Activated naive CD8-positive, alpha-beta T cell treated with anti-CD3 and anti-CD28 coated beads, Interleukin-2, amount 50 U/mL, for 24 hours (primary cell): ENCODE measurements around the gene HTT.
A peak's percentile ranks its signal among the peaks of the same experiment; 100 is the strongest.

Experiments
- ATAC-seq: fragments of 150-1000 bp; cut with Tn5 transposase; one replicate; pipeline ENCODE4 v1.10.0; 2021
- DNase-seq: peaks from one replicate; pipeline ENCODE4 v3.0.0; 2021
- H3K27ac Mint-ChIP-seq: one replicate; pipeline ENCODE4 v1.8.0; 2021; ENCODE audit warnings: mild to moderate bottlenecking, mixed read lengths
- H3K27me3 Mint-ChIP-seq: one replicate; pipeline ENCODE4 v1.8.0; 2021; ENCODE audit warnings: mixed read lengths
- H3K36me3 Mint-ChIP-seq: one replicate; pipeline ENCODE4 v1.8.0; 2021; ENCODE audit warnings: low read depth, mixed read lengths
- H3K4me1 Mint-ChIP-seq: one replicate; pipeline ENCODE4 v1.8.0; 2021; ENCODE audit warnings: mixed read lengths
- H3K4me3 Mint-ChIP-seq: one replicate; pipeline ENCODE4 v1.8.0; 2021; ENCODE audit warnings: mild to moderate bottlenecking, moderate library complexity, mixed read lengths
- H3K9me3 Mint-ChIP-seq: one replicate; pipeline ENCODE4 v1.8.0; 2021; ENCODE audit warnings: mixed read lengths

Gene HTT

DNA sequence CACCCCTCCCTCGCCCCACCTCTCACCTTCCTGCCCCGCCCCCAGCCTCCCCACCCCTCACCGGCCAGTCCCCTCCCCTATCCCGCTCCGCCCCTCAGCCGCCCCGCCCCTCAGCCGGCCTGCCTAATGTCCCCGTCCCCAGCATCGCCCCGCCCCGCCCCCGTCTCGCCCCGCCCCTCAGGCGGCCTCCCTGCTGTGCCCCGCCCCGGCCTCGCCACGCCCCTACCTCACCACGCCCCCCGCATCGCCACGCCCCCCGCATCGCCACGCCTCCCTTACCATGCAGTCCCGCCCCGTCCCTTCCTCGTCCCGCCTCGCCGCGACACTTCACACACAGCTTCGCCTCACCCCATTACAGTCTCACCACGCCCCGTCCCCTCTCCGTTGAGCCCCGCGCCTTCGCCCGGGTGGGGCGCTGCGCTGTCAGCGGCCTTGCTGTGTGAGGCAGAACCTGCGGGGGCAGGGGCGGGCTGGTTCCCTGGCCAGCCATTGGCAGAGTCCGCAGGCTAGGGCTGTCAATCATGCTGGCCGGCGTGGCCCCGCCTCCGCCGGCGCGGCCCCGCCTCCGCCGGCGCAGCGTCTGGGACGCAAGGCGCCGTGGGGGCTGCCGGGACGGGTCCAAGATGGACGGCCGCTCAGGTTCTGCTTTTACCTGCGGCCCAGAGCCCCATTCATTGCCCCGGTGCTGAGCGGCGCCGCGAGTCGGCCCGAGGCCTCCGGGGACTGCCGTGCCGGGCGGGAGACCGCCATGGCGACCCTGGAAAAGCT lies at the start of gene HTT, which contains the start of gene HTT-AS:
TSS of gene HTT (plus strand) at position 604 of the 768 bp plus-strand sequence. CDS start at position 749, 145 bp downstream.
TSS of gene HTT-AS (minus strand) at position 461 of the 768 bp plus-strand sequence.
- Mint-ChIP-seq H3K36me3 (peaks cover 2% of the 10 kb centered on the region), H3K9me3 (no peaks in the 10 kb centered on the region), H3K27me3 (no peaks in the 10 kb centered on the region), H3K4me1 (peaks cover 29% of the 10 kb centered on the region), H3K4me3 (peak within 1 kb of the TSS; percentile 91), H3K27ac (peak within 1 kb of the TSS; percentile 84)
- peak; percentile 97 for DNase-seq
- peak; percentile 92 for ATAC-seq

DNA sequence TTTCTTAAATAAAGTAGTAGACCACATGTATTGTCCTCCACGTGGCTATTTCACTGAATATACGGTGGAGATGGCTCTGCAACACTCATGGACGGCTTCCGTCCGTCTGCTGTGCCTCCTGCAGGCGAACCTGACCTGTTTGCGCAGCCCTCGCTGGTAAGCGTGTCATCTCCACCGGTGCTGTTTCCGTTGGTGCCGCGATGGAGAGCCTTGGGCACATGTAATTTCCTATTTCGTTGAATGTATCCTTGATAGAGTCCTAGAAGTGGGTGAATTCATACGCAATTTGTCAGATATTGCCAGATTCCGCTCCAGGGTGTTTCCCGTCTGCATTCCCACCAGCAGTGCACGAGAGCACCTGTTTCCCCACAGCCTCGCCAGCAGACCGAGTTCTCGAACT lies 48.6 kb upstream of the HTT start:
- ATAC-seq, result no peak
- H3K9me3 Mint-ChIP-seq, result peaks cover 4% of the 10 kb centered on the region

DNA sequence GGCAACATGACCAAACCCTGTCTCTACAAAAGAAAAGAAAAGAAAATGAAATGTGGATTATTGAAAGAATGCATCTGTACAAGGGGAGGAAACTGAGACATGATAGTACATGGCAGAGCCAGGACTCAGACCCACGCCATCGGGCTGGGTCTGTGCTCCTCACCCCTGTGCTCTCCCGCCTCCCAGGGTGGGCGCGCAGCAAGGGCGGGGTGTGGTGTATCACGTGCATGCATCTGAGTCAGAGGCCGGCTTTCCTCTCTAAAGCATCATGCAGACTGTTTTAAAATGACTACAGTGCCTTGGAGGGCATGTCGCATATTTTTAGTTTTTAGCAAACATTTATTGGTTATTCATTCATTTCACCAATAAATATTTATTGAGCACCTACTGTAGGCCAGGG lies 47.9 kb upstream of the HTT start:
- ATAC-seq (no peak), DNase-seq (no peak)
- no peak overlapping the region for H3K4me3 Mint-ChIP-seq
- no peak overlapping the region for H3K27ac Mint-ChIP-seq
- no peaks in the 10 kb centered on the region for H3K27me3 Mint-ChIP-seq
- no peaks in the 10 kb centered on the region for H3K36me3 Mint-ChIP-seq
- peaks cover 4% of the 10 kb centered on the region for H3K9me3 Mint-ChIP-seq
- H3K4me1 Mint-ChIP-seq, result no peaks in the 10 kb centered on the region

More for the DNA sequence above, 48.6 kb upstream of the HTT start:
- no peak for DNase-seq
- Mint-ChIP-seq H3K27me3 (no peaks in the 10 kb centered on the region), H3K4me3 (no peak overlapping the region), H3K4me1 (no peaks in the 10 kb centered on the region), H3K27ac (no peak overlapping the region), H3K36me3 (no peaks in the 10 kb centered on the region)

DNA sequence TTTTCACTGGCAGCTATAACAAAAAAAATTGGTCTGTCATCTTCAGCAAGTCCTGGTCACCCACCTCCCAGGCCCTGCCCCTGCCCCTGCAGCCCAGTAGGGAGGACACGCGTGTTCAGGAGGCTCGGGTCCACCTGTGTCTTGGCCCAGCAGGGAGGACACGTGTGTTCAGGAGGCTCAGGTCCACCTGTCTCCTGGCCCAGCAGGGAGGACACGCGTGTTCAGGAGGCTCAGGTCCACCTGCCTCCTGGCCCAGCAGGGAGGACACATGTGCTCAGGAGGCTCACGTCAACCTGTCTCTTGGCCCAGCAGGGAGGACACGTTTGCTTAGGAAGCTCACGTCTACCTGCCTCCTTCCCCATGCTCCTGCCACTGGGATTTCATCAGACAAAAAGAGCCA lies 45.0 kb upstream of the HTT start:
- no peaks in the 10 kb centered on the region for H3K27me3 Mint-ChIP-seq

DNA sequence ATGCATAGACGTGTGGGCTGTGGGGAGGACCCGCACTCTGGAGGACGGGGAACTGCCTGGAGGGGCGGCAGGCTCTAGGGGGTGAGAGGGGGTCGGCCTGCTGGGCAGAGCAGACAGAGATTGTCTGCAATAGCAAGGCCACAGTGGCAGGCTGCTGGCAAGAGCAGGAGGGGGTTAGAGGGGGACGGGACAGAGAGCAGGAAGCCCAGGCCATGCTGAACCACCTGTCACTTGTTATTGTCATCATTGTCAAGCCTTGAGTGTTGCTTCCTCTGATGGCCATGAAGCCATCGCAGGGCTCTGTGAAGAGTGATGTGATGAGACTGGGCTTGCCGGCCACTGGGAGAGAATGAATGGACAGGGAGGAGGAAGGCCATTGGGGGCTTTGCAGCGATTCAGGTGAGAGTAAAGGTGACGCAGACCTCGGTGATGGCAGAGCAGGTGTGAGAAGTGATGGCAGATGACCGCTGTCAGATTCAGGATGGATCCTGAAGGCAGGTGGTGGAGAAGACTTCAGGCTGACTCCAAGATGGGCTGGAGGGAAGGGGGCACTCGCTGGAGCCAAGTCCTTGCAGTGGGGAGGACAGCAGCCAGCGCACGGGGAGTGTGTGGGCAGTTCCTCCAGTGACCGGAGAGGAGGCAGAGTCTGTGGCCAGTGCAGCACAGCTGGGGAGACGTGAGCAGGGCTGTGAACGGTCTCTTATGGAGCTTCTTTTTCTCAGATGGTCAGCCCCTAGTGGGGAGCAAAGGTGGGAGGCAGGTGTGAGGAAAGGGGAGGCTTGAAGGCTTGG lies 43.7 kb upstream of the HTT start:
- H3K4me3 Mint-ChIP-seq, result no peak overlapping the region
- H3K27me3 Mint-ChIP-seq, result no peaks in the 10 kb centered on the region
- H3K36me3 Mint-ChIP-seq, result no peaks in the 10 kb centered on the region
- no peak overlapping the region for H3K27ac Mint-ChIP-seq
- H3K9me3 Mint-ChIP-seq, result no peaks in the 10 kb centered on the region
- DNase-seq (no peak), ATAC-seq (no peak)
- no peaks in the 10 kb centered on the region for H3K4me1 Mint-ChIP-seq

More for the DNA sequence above, 45.0 kb upstream of the HTT start:
- no peak overlapping the region for H3K4me3 Mint-ChIP-seq
- DNase-seq (no peak), ATAC-seq (no peak)
- H3K36me3 Mint-ChIP-seq, result no peaks in the 10 kb centered on the region
- H3K4me1 Mint-ChIP-seq, result no peaks in the 10 kb centered on the region
- no peaks in the 10 kb centered on the region for H3K9me3 Mint-ChIP-seq
- H3K27ac Mint-ChIP-seq, result no peak overlapping the region

DNA sequence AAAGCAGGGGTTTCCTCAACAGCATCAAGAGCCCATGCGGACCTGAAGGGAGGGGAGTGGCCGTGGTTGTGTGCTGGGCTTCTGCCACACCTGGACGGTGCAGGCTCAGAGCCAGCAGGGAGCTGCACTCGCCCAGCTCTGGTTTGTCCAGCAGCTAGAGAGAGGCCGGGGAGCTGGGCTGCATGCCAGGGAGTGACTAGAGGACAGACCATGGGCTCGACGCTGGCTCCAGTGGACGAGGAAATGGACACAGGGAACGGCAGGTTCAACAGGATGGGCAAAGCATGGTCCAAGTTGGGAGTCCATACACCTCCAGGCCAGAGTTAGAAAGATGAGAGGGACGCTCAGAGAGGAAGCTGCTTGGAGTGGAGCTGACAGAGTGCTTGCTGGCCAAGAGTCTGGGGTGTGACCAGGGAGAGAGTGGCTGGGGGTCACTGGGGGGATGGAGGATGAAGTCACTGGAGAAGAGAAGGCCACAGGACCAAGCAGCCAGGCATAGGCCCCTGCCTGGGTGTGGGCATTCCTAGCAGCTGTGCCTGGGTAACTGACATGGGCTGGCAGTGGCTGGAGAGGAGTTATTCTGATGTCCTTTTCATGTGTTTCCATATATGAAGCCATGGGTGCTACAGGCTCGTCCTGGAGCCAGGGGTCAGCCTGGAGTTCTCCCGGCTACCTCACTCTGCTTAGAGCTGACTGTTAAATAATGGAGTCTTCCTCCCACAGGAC lies 43.0 kb upstream of the HTT start:
- H3K36me3 Mint-ChIP-seq, result no peaks in the 10 kb centered on the region
- no peak overlapping the region for H3K4me3 Mint-ChIP-seq
- no peaks in the 10 kb centered on the region for H3K4me1 Mint-ChIP-seq
- H3K9me3 Mint-ChIP-seq, result no peaks in the 10 kb centered on the region
- ATAC-seq, result no peak
- no peak overlapping the region for H3K27ac Mint-ChIP-seq
- no peak for DNase-seq
- H3K27me3 Mint-ChIP-seq, result no peaks in the 10 kb centered on the region

DNA sequence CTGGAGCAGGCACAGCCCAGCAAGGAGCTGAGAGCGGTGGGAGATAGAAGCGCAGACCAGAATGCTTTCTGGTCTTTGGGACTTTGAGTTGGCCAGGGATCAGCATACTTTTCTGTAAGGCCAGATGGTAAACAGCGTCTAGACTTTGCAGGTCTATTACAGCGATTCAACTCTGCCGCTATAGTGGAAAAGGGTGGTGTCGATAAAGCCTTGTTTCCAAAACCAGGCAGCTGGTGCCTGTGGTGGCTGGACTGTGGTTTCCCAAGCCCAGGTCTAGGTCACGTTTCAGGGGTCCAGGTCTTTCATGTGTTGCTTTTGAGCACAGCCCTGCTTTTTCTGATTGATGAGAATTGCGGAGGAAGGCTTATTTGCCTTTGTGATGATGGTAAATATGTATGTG lies 40.2 kb upstream of the HTT start:
- H3K4me3 Mint-ChIP-seq, result no peak overlapping the region
- H3K4me1 Mint-ChIP-seq, result peaks cover 15% of the 10 kb centered on the region
- H3K27me3 Mint-ChIP-seq, result peaks cover 10% of the 10 kb centered on the region
- ATAC-seq (no peak), DNase-seq (no peak)
- no peaks in the 10 kb centered on the region for H3K36me3 Mint-ChIP-seq
- H3K9me3 Mint-ChIP-seq, result no peaks in the 10 kb centered on the region
- no peak overlapping the region for H3K27ac Mint-ChIP-seq

DNA sequence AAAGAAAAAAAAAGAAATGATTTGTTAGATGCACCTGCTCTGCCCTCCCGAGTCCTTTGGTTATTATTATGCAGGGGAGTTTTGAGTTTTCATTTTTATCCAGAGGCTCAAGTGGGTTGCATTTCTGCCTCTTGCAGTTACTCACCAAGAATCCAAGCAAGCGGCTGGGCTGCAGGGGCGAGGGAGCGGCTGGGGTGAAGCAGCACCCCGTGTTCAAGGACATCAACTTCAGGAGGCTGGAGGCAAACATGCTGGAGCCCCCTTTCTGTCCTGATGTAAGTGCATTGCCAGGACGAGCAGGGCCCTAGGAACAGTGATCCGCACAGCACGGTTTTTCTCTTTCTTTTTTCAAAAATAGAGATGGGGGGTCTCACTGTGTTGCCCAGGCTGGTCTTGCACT lies 39.2 kb upstream of the HTT start:
- H3K9me3 Mint-ChIP-seq, result no peaks in the 10 kb centered on the region
- ATAC-seq (no peak), DNase-seq (no peak)
- no peaks in the 10 kb centered on the region for H3K36me3 Mint-ChIP-seq
- H3K27ac Mint-ChIP-seq, result no peak overlapping the region
- H3K4me1 Mint-ChIP-seq, result peaks cover 17% of the 10 kb centered on the region
- no peak overlapping the region for H3K4me3 Mint-ChIP-seq
- H3K27me3 Mint-ChIP-seq, result peaks cover 12% of the 10 kb centered on the region

DNA sequence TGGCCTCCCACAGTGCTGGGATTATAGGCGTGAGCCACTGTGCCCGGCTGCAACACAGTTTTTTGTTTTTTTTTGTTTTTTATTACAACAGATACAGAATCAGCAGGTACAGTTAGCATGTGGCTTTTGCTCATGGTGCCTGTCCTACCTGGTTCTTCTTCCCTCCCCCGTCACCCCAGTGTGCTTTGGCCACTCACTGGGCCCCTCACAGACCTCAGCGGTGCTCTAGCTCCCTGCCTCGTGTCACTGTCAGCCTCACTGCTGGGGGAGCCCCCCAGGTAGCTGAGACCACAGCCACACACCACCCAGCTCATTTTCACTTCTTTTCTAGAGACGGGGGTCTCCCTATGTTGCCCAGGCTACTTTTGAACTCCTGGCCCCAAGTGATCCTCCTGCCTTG lies 38.8 kb upstream of the HTT start:
- Mint-ChIP-seq H3K4me1 (peaks cover 20% of the 10 kb centered on the region), H3K27ac (no peak overlapping the region), H3K27me3 (peaks cover 12% of the 10 kb centered on the region), H3K4me3 (no peak overlapping the region), H3K9me3 (no peaks in the 10 kb centered on the region), H3K36me3 (no peaks in the 10 kb centered on the region)
- no peak for ATAC-seq
- no peak for DNase-seq

DNA sequence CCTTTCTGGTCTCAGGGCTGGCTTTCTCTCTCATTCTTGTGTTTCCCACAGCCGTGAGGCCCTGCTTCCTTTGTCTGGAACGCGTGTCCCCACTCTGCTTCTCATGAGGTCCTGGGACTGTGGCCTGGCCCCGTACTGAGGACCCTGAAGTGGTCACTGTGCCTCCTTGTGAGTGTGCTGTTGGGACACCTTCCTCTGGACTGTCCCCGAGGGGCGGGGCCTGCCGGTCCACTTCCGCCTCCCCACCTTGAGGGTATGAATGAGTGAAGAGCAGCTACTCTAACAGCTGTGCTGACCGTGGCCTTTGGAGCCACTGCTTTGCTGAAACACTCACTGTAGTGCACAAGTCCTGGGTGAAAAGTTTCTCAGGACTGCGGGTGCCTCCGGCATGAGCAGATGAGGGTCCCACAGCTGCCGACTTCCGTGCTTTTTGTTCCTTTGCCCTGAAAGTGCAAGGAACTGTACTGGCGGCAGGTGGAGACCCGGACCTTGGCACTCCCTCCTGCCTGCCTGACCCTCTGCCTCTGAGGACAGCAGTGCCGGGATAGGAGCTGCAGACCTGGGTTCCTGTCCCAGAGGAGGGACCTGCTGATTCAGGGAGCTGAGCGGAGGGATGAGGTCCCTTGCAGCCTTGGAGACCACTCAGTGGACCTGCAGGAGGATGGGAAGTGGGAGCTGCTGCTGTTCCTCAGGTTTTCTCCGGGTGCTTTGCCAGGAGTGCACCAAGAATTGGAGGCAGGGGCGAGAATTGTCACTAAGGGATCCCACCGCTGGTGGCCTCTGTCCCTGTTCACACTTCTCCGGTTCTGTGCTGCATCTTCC lies 38.1 kb upstream of the HTT start:
- Mint-ChIP-seq H3K36me3 (no peaks in the 10 kb centered on the region), H3K4me3 (no peak overlapping the region), H3K9me3 (no peaks in the 10 kb centered on the region), H3K27ac (no peak overlapping the region), H3K27me3 (peaks cover 12% of the 10 kb centered on the region), H3K4me1 (peaks cover 23% of the 10 kb centered on the region)
- DNase-seq, result no peak
- no peak for ATAC-seq

DNA sequence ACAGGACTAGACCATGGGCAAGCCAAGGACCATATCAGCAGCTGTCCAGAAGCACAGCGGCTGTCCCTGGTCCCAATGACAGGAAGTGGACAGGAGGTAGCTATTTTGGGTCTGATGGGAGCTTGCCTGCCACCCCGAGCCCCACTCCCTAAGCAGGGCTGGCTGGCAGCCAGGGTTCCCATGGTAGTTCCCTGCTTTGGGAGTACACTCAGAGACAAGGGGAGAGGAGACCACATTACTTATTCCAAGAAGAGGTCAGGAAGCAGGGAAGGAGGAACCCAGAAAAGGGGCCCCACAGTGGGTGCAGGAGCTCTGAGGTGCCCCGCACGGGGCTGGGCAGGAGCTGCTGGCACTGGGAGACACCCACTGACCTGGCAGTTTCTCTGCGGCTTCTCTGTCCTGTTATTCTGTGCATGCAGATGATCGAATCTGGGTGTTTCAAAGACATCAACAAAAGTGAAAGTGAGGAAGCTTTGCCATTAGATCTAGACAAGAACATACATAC lies 36.5 kb upstream of the HTT start:
- peak; percentile 30 for ATAC-seq
- Mint-ChIP-seq H3K27me3 (peaks cover 12% of the 10 kb centered on the region), H3K4me1 (peaks cover 37% of the 10 kb centered on the region), H3K36me3 (no peaks in the 10 kb centered on the region), H3K27ac (no peak overlapping the region), H3K9me3 (no peaks in the 10 kb centered on the region), H3K4me3 (peak overlapping the region; percentile 55)
- no peak for DNase-seq

DNA sequence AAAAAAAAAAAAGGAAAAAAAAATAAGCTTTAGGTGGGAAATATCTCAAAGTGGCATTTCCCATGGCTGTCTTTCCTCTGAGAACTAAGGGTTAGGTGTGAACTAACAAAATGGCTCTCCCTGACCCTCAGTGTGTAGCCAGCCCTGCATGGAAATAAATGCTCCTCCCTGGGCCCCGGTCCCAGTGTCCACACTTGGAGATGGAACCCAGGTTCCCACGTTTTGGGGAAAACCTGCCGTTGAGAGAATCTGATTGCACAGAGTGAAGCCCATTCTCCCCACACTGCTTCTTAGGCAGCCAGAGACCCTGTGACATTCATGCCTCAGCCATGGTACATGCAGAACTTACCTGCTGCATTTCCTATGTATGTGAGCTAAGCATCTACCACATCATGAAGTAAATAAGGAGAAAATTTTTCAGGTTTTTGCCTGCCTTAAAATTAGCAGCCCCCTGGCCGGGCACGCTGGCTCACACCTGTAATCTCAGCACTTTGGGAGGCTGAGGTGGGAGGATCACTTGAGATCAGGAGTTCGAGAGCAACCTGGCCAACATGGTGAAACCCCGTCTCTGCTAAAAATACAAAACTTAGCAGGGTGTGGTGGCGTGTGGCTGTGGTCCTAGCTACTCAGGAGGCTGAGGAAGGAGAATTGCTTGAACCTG lies 34.6 kb upstream of the HTT start:
- Mint-ChIP-seq H3K4me3 (no peak overlapping the region), H3K36me3 (no peaks in the 10 kb centered on the region), H3K4me1 (peaks cover 44% of the 10 kb centered on the region), H3K27me3 (peaks cover 12% of the 10 kb centered on the region), H3K27ac (no peak overlapping the region), H3K9me3 (no peaks in the 10 kb centered on the region)
- DNase-seq (no peak), ATAC-seq (no peak)

DNA sequence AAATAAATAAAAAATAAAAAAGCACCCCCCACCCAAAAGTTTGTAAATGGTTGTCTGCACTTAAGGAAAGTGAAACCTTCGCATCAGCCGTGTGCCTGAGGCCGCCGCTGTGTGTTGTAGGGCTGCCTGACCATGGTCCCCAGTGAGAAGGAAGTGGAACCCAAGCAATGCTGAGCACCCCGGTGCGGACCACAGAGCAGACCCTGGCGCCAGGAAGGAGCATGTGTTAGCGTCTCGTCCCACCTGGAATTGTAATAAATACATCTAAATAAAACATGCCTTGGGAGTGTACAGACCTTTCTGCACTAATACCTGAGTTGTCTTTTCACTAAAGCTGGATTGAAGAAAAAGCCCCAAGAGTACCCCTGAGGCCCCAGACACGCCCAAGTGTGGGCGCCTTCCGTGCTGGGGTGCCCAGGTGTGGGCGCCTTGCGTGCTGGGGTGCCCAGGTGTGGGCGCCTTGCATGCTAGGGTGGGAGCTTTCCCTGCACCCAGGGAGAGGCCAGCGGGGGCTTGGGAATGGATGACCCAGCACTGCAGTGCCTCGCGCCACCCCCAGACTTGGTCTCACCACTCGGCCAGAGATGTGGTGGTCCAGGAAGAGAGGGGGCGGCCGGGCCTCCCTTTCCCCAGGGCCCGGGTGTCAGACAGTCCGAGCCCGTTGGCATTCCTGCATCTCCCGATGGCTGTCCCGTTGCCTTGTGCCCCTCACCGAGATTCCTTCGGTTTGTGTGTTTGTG lies 33.9 kb upstream of the HTT start:
- H3K4me1 Mint-ChIP-seq, result peaks cover 52% of the 10 kb centered on the region
- peaks cover 5% of the 10 kb centered on the region for H3K9me3 Mint-ChIP-seq
- H3K36me3 Mint-ChIP-seq, result peaks cover 4% of the 10 kb centered on the region
- DNase-seq (no peak), ATAC-seq (no peak)
- H3K4me3 Mint-ChIP-seq, result peak overlapping the region; percentile 67
- H3K27ac Mint-ChIP-seq, result no peak overlapping the region
- peaks cover 12% of the 10 kb centered on the region for H3K27me3 Mint-ChIP-seq
